ENCODE measurements around the gene NEU2.

DNA sequence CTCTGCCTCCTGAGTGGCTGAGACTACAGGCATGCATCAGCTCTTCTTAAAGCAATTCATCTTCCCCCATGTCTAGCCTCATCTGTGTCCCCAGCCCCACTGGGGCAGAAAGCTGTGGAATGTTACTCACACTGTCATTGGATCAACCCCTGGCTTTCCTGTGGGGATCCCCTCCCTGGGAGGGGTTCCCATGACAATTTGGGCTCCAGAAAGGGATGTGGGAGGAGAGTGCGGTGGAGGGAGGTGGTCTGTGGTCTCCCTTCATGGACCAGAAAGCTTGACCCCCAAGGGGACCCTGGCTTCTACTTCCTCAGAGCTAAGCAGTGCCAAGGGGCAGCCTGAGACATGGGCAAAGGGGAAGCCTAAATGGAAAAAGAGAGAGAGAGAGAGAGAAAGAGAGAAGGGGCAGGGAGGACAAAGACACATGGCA is 20.8 kb upstream of the NEU2 start:
- TF ChIP-seq POLR2A (IDR thresholded peaks at IDR 0.05; ENCODE audit: low read depth, low read length): no peak
- TF ChIP-seq POLR2AphosphoS5 (IDR thresholded peaks at IDR 0.05; ENCODE audit: low read depth, low read length): no peak
- no peak for TF ChIP-seq TAF1 (IDR thresholded peaks at IDR 0.05; ENCODE audit: borderline replicate concordance, low read depth, low read length)
